PC-9 (cell line): ENCODE measurements around the gene MAST2. TPM values are rescaled to one million over a fixed set of nuclear protein-coding genes. Genes with fewer than 3 reads are reported as not detected.

Experiments used
- BruUV-seq: library from RNA; stranded (reverse); fragments of 400-500 nt; replicated peaks from 2 replicates; lab custom pipeline; 2021; lab: Mats Ljungman, UMichigan
- CTCF ChIA-PET: fragments of 300-600 bp; sonication (Branson Sonifier 250); formaldehyde crosslinking; loops from one replicate; lab custom pipeline; 2022; ENCODE audit warnings: antibody characterized with exemption; lab: Charles Lee
- POLR2A ChIA-PET: fragments of 300-600 bp; sonication (Branson Sonifier 250); formaldehyde crosslinking; loops from one replicate; lab custom pipeline; 2022; ENCODE audit warnings: antibody characterized with exemption; ENCODE audit not compliant: unreplicated experiment; lab: Charles Lee
- DNase-seq, 2 experiments: peaks; one replicate each; pipeline versions ENCODE4 v3.0.0 to v3.0.0-alpha.2; 2015 to 2022; ENCODE audit warnings: mixed read lengths in 1 of 2
- H2AFZ ChIP-seq: fragments of 200-600 bp; sonication (generic); 2 replicates; pipeline ENCODE4 v1.8.1; 2017; ENCODE audit warnings: antibody characterized with exemption
- H3F3A ChIP-seq: fragments of 200-600 bp; sonication (generic); 2 replicates; pipeline ENCODE4 v1.8.1; 2017; ENCODE audit warnings: antibody characterized with exemption, mild to moderate bottlenecking, low read depth; ENCODE audit not compliant: insufficient read depth
- H3K27ac ChIP-seq: fragments of 200-600 bp; sonication (generic); 2 replicates; pipeline ENCODE4 v1.6.1; 2016; ENCODE audit warnings: mixed run types
- H3K27me3 ChIP-seq: fragments of 200-600 bp; sonication (generic); 2 replicates; pipeline ENCODE4 v1.6.1; 2016; ENCODE audit warnings: low read depth, mixed run types; ENCODE audit not compliant: insufficient read depth
- H3K36me3 ChIP-seq: fragments of 200-600 bp; sonication (generic); 2 replicates; pipeline ENCODE4 v1.6.1; 2016; ENCODE audit warnings: low read depth, mixed run types
- H3K4me1 ChIP-seq: fragments of 200-600 bp; sonication (generic); replicated peaks from 2 replicates; pipeline ENCODE4 v1.6.1; 2016; ENCODE audit warnings: mixed run types; ENCODE audit not compliant: insufficient read depth
- H3K4me2 ChIP-seq: fragments of 200-600 bp; sonication (generic); 2 replicates; pipeline ENCODE4 v1.6.1; 2017; ENCODE audit warnings: mixed run types
- H3K4me3 ChIP-seq: fragments of 200-600 bp; sonication (generic); 2 replicates; pipeline ENCODE4 v1.6.1; 2016; ENCODE audit warnings: mixed run types
- H3K79me2 ChIP-seq: fragments of 200-600 bp; sonication (generic); 2 replicates; pipeline ENCODE4 v1.6.1; 2017; ENCODE audit warnings: low read depth, mixed run types
- H3K9me2 ChIP-seq: fragments of 200-600 bp; sonication (generic); 2 replicates; pipeline ENCODE4 v1.8.1; 2017; ENCODE audit warnings: mild to moderate bottlenecking; ENCODE audit not compliant: insufficient read depth
- H3K9me3 ChIP-seq: fragments of 200-600 bp; sonication (generic); 2 replicates; pipeline ENCODE4 v1.8.1; 2016; ENCODE audit warnings: low read depth; ENCODE audit not compliant: insufficient read depth
- H4K20me1 ChIP-seq: fragments of 200-600 bp; sonication (generic); 2 replicates; pipeline ENCODE4 v1.8.1; 2017; ENCODE audit not compliant: insufficient read depth
- EZH2 ChIP-seq: fragments of 200-600 bp; sonication (generic); IDR thresholded peaks from 2 replicates; pipeline ENCODE4 v1.8.0; 2017; ENCODE audit warnings: antibody characterized with exemption, low read depth
- intact Hi-C: fragments of 100-400 bp; cut with micrococcal nuclease; formaldehyde crosslinking; loops from one replicate; pipeline ENCODE4 v1.10.0; 2022; ENCODE audit not compliant: unreplicated experiment
- total RNA-seq: library from RNA; stranded (reverse); gene quantifications from 2 replicates; pipeline ENCODE4 v1.2.3, GENCODE V29; 2021
- TF ChIP-seq, protein P1 (sequence below): fragments of 200-600 bp; sonication (generic); conservative IDR thresholded peaks from 2 replicates; pipeline ENCODE4 v1.6.1; 2017; ENCODE audit warnings: mixed run types, antibody characterized with exemption, mild to moderate bottlenecking, moderate library complexity

Gene MAST2
- total RNA-seq, 1 experiment from 2014 or later = 58.8 TPM

DNA sequence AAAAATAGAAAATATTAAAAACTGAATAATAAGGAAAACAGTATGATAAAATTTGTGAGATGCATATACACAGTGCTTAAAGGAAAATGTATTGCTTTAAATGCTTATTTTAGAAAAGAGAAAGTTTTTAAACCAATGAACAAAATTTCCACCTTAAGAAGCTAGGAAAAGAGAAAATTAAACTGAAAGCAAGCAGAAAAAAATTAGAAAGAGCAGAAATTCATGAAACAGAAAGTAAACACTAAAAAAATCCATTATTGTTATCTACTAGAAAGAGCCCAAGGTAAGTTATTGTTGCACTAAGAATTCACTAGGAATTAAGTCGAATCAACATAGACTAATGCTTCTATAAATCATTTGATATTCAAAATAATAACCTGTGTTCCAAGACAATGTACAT is 261.3 kb downstream of the MAST2 start:
- Histone ChIP-seq H3K27ac (0 out of 2 replicates have a peak overlapping the region, but pooled peaks have one; percentile 5), H3K4me2 (no peak overlapping the region), H3K79me2 (0 out of 2 replicates have a peak, but pooled peaks cover 20% of the 10 kb centered on the region), H3K27me3 (no peaks in the 10 kb centered on the region), H4K20me1 (0 out of 2 replicates have a peak, but pooled peaks cover 2% of the 10 kb centered on the region), H3K4me3 (no peak overlapping the region), H3K9me3 (no peaks in the 10 kb centered on the region), H3K36me3 (peaks cover 42% of the 10 kb centered on the region), H3F3A (peaks cover 39% of the 10 kb centered on the region; the same call in 1 of the 2 replicates), H3K9me2 (no peaks in the 10 kb centered on the region), H2AFZ (no peak overlapping the region), H3K4me1 (no peaks in the 10 kb centered on the region)
- no TSS peak for BruUV-seq
- intact Hi-C loops = no loop called here
- DNase-seq = no peak
- ChIA-PET POLR2A (interaction anchor here (0.6 kb wide), 1 partner anchor 107 kb away, joined by 3 read pairs; no protein-coding TSS in a partner anchor), CTCF (no interaction called here)
- TF ChIP-seq EZH2 = no peak
- TF ChIP-seq, protein P1, sequence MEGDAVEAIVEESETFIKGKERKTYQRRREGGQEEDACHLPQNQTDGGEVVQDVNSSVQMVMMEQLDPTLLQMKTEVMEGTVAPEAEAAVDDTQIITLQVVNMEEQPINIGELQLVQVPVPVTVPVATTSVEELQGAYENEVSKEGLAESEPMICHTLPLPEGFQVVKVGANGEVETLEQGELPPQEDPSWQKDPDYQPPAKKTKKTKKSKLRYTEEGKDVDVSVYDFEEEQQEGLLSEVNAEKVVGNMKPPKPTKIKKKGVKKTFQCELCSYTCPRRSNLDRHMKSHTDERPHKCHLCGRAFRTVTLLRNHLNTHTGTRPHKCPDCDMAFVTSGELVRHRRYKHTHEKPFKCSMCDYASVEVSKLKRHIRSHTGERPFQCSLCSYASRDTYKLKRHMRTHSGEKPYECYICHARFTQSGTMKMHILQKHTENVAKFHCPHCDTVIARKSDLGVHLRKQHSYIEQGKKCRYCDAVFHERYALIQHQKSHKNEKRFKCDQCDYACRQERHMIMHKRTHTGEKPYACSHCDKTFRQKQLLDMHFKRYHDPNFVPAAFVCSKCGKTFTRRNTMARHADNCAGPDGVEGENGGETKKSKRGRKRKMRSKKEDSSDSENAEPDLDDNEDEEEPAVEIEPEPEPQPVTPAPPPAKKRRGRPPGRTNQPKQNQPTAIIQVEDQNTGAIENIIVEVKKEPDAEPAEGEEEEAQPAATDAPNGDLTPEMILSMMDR = no peak

DNA sequence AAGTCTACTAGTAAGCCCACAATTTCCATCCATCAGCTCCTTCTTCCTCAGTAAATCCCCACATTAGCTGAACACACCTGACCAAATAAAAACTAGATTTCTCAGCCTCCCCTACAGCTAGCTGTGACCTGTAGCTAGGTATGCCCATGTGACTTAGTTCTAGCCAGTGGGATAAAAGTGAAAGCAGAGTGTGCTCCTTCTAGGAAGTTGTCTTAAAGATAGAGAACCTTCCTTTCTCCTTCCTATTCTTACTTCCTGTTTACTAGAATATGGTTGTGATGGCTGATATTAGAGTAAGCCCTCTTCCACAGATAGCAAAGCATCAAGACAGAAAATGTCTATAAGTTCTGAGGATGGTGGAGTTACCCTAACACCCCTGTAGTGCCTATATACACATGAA is 262.0 kb downstream of the MAST2 start:
- Histone ChIP-seq H3K27ac (0 out of 2 replicates have a peak overlapping the region, but pooled peaks have one; percentile 5), H3K9me2 (no peaks in the 10 kb centered on the region), H2AFZ (no peak overlapping the region), H3K27me3 (no peaks in the 10 kb centered on the region), H3K4me2 (no peak overlapping the region), H3K9me3 (no peaks in the 10 kb centered on the region), H3K4me3 (no peak overlapping the region), H3K36me3 (peaks cover 48% of the 10 kb centered on the region), H4K20me1 (0 out of 2 replicates have a peak, but pooled peaks cover 2% of the 10 kb centered on the region), H3K4me1 (no peaks in the 10 kb centered on the region), H3F3A (peaks cover 44% of the 10 kb centered on the region; the same call in 1 of the 2 replicates), H3K79me2 (0 out of 2 replicates have a peak, but pooled peaks cover 27% of the 10 kb centered on the region)
- ChIA-PET CTCF (no interaction called here), POLR2A (interaction anchor here (0.6 kb wide), 1 partner anchor 106 kb away, joined by 3 read pairs; no protein-coding TSS in a partner anchor)
- intact Hi-C loops = no loop called here
- TF ChIP-seq EZH2 = no peak
- TF ChIP-seq, protein P1 = no peak
- no TSS peak for BruUV-seq
- no peak for DNase-seq

DNA sequence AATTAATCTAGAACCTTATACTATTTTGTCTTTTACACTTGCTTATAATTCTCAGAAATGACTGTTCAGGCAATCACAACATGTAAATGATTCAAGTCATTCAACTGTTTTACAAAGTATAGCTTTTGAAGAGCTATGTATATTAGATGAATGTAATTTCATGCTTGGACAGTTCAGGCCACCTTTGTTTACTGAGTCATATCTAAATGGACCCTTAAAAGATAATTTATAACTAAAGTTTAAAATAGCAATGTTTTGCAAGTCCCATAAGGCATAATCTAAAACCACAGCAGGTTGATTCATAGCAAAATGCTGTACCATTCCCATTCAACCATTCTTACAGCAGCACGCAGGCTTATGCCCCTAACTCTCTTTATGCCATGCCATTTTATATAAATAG is 264.2 kb downstream of the MAST2 start:
- Histone ChIP-seq H3K9me3 (no peaks in the 10 kb centered on the region), H3K4me3 (no peak overlapping the region), H3K36me3 (peaks cover 50% of the 10 kb centered on the region), H3K27me3 (no peaks in the 10 kb centered on the region), H4K20me1 (0 out of 2 replicates have a peak, but pooled peaks cover 2% of the 10 kb centered on the region), H3K4me2 (no peak overlapping the region), H3F3A (peaks cover 61% of the 10 kb centered on the region; the same call in 1 of the 2 replicates), H3K27ac (no peak overlapping the region), H3K79me2 (peaks cover 41% of the 10 kb centered on the region), H3K9me2 (no peaks in the 10 kb centered on the region), H2AFZ (no peak overlapping the region), H3K4me1 (no peaks in the 10 kb centered on the region)
- intact Hi-C loops = no loop called here
- no TSS peak for BruUV-seq
- POLR2A ChIA-PET = interaction anchor here (0.7 kb wide), 2 partner anchors 161 to 1578 kb away, joined by 4 read pairs; no protein-coding TSS in a partner anchor
- no peak for DNase-seq
- TF ChIP-seq EZH2 = no peak
- TF ChIP-seq, protein P1 = no peak
- CTCF ChIA-PET = no interaction called here
